HG03457 (cell line): Measurements from ENCODE around the gene KCNQ1OT1.

Experiments
- ATAC-seq: cut with Tn5 transposase; IDR thresholded peaks from one replicate; pipeline ENCODE4 v1.9.1; 2021; ENCODE audit warnings: moderate number of reproducible peaks; ENCODE audit not compliant: unreplicated experiment

KCNQ1OT1 gene

DNA sequence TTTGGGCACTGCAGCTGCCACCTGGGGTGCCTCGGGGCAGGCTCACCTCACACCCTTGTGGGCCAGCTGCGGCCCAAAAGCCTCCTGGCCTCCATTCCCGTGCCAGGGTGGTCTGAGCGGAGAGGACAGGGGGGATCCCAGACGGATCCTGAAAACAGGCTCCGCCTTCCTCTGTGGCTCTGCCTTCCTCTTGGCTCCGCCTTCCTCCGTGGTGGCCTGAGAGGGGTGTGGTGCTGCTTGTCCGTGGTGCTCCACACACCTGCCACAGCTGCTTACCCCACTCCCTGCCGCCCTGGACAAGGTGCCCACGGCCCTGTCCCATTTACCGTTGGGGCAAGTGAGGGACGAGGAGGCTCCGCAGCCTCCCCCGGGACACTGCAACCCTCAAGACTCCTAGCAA is 23.2 kb upstream of the KCNQ1OT1 start:
- no peak for ATAC-seq

DNA sequence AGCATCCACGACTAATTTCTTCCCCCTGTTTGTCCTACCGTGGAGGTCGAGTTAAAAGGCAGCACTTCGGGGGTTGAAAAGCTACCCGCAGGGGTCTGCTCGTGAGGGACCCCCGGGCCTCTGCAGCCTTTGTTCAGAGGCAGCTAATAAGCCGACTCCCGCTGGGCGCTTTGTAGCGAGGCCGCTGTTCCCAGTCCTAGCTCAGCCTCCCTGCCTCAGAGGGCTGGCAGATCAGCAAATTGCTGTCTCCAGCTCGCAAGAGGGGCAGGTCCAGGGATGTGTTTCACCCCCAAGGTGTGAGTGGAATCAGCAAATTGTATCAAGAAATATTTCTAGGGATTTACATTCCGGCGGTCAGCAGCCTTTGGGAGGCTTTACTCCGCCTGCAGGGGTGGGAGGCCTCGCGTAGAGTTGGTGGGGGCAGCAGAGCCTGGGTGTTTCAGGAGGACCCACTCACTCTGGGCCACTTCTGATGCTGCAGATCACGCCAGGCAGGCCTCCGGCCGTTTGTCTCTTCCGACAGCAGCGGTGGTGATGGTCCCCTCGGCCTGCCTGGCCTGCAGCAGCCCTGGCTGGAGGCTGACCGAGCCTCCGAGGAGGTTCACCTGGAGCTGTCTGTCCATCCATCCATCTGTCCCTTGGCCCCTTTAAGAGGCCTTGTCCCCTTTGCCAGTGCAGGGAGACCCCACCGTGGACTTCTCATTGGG is 21.6 kb upstream of the KCNQ1OT1 start:
- no peak for ATAC-seq

DNA sequence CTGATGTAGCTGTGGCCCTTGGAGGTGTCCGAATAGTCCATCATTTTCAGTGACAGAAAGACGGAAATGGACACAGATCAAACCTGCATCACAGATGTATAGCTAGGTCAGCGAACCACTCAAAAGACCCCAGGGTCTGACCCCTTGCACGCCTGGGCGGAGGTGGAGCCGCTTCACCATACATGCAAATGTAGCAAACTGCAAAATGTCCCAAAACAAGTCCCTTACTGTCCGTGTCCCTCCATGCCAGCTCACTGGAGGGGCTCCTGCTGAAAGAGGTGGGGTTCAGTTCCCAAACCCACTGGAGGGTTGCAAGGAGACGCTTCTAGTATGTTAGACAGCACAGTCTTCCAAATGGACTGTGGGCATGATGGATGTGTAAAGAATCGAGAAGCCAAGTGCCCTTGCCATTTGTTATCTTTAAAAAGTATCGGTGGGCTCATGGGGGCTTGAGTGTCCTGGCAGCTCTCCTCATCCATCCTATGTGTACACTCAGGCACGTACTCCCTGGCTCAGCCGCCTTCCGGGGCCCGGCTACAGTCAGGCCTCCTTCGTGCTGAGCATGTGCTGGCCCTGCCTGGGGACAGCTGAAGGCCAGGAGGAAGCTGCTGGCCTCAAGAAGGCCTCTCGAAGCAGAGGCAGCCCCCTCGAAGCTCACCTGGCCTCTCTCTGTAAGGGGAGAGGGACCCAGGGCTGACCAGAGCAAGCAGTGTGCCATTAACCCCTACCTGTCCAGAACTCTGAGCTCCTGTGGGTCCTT is 20.2 kb upstream of the KCNQ1OT1 start:
- ATAC-seq: no peak

DNA sequence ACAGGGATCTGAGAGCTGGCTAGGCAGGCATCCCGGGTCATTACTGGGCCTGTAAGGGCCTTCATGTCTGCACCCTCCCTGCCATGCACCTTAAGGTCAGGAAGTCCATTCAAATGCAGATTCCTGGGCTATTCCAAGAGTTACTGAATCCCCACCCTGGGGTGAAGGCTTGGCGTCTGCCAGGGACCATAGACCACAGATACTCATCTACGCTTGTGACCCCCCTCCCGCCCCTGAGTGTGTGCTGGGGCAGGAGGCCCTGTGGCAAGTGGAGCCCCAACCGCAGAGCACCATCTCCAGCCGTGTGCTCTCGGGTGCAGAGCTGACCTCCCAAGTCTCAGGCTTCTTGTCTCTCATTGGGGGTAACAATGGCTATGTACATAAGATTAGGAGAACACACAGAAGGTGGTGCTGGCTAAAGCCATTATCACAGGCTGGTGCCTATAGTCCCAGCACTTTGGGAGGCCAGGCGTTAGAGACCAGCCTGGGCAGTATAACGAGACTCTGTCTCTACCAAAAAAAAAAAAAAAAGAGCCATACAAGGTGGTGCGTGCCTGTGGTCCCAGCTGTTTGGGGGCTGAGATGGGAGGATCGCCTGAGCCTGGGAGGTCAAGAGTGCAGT is 19.1 kb upstream of the KCNQ1OT1 start:
- ATAC-seq: no peak

DNA sequence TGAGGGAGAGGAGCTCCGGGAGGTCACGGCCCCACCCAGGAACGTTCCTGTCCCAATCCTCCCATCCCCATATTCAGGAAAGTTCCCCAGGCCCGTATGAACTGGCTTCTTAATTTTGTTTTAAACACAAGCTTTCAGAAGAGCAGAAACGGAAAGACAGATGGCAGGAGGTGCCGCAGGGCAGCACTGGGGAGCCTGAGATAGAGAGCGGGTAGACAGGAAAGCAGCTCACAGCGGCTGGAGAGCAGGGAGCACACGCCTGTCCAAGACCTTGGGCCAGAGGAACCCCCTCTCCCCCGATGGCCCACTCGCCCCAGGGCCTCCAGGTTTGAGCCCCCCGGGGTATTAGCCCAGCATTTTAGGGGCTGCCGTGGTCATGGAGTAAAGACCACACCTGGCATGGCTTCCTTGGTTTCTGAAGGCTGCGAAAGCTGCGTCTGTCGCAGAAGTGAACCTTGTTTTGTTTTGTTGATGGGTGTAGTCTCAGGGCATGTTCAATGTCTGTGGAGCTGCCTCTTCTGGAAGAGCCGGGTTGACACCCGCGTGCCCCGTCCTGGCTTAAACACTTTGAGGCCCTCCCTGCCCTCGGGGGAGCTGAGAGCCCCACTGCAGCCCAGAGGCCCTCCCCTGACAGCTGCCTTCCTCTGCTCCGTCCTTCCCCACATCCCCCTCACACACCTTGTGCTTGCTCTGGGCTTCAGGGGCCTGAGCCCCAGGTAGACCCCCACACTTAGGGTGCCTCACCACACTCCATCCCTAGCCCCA is 17.9 kb upstream of the KCNQ1OT1 start:
- no peak for ATAC-seq

DNA sequence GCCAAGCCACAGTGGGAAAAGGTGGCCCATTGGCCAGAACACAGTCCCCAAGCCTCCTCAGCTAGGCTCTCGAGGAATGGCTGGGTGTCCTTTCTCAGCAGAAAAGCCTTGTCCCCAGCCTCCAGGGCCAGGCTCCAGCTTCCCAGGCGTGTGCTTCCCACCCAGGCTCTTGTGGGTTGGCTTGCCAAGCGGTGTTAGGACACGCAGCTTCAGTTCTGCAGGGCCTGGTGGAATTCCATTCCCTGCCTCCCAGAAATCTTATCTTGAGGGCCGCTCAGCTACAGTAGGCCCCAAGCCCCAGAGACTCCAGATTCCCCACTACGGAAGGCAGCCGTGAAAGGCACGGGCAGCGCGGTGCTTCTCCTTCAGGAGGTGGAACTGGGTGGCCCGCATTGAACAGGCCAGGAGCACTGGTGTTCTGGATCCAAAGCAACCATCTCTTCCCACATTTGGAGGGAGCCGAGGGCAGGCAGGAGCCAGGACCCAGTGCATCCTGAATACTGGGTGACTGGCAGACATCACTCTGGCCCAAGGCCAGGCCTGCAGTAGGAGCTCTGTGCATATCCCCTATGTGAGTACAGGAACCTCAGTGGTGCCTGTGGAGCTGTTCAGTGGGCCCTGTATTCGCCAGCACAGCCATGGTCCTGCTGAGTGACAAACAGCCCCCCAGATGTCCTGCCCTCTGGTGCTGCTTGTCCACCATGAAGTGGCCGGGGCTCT is 16.7 kb upstream of the KCNQ1OT1 start:
- no peak for ATAC-seq

DNA sequence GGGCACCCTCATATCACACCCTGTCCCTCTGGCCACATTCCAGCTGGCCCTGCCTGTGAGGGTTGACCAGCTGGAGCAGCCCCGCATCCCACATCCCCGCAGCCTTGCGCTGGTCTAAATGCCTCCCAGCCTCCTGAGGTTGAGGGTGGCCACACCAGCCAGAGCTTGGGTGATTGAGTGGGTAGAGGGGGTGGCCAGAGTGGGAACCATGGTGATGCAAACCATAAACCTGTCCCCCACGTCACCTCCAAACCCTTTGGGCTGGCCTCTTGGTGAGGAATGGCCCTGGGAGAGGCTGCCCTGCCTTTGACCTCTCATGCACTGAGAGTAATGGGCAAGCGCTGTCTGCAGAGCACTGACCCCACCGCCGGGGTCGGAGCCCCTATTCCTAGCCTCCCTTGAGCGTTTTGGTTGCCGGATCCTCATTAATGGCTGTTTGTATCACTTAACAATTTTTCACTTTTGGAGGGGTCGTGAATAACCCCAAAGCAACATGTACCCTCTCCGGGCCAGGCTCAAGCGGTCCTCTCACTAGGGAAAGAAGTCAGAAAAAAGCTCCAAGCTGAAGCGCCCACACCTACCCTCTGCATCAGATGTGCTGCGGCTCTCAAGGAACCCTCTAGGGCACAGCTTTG is 16.0 kb upstream of the KCNQ1OT1 start:
- ATAC-seq: no peak

DNA sequence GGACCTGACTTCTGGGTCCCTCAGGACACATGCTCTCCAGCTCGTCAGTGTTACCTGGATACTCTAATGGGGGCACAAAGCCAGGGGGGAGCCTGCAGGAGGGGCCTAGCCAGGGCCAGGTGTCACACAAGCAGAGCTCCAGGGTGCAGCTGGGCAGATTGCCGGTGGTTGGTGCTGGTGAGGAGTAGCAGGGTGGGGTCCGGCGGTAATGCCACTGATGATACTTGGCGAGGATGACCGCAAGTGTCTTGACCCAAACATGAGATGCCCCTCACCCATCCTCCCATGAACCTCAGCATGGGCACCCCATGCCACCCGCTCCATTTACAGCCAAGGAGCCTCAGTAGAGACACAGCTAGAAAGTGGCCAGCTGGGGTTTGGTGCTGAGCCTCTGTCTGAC is 15.1 kb upstream of the KCNQ1OT1 start:
- ATAC-seq: no peak

DNA sequence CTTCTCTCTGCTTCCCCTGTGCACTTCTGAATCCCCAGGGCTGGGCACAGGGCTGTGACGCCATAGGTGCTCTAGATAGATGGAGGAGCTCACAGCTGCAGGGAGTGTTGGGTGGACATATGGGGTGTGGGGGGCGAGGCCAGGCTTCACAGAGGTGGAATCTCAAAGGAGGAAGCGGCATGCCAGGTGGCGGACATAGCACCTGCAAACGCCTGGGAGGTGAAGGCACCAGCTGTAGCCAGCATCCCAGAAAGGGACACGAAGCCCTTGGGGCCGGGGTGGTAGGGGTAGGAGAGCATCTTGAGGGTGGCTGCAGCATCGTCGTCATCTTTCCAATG is 14.6 kb upstream of the KCNQ1OT1 start:
- no peak for ATAC-seq

DNA sequence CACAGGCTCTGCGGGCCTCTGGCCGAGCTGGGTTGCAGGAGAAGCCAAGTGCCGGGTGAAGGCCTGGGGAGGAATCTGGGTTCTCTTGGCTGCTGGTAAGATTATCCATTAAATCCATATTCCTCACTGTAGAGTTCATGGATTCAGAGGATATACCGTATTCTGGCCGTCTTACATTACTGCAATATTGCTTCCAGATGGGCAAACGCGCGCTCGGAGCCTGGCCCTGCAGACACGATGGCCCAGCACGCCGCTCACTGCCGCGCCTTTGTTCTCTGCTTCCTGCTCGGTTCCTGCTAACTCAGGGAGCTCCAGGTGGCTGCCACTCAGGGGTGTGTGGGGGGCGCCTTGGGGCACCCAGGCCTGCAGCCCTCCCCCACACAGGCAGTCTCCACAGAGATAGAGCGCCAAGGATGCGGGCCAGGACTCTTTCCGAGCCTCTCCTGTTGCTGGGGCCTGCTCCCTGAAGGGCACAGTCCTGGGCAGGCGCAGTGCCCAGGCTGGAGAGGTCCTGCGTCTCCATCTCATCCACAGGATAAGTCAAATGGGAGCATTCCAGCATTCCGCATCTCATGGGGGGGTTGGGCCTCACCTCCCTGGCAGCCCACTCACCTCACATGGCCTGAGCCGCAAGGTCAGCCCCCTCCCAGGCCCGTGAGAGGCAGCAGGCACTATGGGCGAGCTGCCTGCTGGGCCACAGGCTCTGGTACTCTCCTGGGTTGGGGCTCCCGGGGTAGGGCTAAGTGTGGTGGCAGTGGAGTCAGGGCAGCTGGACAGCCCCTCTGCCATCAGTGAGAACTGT is 14.1 kb upstream of the KCNQ1OT1 start:
- no peak for ATAC-seq

DNA sequence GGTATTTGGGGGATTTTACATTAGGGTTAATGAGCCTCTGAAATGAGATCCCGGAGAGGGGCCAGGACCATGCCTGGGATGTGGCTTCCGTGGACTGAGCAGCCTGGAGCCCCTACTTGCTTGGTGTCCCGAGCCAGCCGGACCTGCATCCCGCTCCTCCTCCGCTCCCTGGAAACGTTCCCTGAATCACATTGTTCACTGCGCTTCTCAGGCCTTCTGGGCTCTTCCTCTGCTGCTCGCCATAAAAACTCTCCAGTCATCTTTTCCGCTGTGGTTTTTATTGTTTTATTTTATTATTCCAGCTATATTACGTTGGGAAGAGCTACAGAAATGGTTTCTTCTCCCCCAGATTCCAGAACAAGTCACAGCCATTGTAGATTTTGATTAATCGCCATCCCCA is 13.3 kb upstream of the KCNQ1OT1 start:
- ATAC-seq: no peak

DNA sequence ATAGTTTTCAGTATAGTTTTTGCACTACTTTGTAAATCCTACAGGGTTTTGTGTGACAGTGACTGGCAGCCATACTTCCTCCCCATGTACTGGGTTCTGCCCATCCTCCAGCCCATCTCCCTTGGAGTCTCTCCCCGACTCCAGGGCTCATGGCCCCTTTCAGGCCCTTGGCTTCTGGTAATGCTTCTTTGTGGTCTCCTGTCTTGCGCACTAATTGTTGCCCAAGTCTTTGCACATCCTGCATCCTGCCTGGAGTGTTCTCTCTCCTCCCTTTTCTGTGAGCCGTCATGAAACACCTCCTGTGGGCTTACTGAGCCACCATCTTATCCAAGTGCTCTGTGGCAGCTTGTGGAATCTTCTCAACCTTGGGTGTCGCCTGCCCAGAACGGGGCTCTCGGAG is 11.4 kb upstream of the KCNQ1OT1 start:
- ATAC-seq: no peak

DNA sequence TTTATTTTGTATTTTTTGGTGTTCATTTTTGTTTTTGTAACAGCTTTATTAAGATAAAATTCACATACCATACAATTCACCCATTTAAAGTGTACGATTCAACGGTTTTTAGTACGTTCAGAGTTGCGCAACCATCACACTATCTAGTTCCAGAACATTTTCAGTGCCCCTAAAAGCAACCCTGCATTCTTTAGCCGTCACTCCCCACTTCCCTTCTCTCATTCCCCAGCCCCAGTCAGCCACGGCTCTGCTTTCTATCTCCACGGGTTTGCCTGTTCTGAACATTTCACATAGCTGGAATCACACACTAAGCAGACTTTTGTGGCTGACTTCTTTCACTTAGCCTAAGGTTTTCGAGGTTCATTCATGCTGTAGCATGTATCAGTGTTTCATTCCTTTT is 9.6 kb upstream of the KCNQ1OT1 start:
- no peak for ATAC-seq

DNA sequence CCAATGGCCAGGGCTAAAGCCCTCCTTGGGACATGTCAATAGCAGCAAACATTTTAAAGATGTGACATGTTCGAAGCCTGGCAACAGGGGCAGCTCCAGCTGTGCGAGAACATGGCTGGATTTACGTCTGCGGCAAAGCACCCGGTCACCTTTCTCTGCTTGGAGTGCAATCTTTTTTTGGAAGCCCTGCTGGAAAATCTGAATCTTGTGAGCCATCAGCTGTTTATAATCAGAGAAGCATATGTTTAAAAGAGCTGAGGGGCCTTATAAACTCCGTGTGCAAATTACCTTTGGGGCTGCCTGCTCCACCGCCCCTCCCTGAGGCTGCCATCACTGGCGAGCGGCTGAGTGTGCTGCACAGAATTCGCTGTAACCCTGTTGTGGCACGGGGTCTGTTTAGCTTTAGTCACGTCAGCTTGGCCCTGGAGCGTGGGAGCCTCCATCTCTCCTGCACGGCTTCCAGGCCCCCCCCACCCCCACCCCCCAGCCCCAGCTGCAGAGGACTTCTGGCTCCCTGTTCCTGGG is 9.0 kb upstream of the KCNQ1OT1 start:
- no peak for ATAC-seq

DNA sequence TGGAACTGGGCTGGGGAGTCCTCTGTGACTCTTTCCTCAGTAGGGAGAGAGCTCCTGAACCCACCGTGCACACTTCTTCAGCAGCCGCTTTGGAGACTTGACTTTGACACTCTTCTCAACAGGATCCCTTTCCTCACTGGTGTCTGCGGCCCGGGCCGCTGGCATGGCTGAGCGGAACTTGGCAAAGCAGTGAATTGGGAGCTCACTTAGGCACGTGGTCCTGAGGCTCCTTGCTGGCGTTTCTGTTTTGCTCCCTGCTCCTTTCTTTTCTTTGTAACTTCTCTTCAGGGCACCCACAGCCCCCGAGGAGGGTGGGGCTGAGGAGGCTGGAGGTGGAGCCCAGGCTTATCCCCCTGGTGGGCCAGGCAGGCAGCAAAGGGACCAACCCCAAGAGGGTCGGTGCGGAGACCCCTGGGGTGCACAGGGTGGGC is 8.4 kb upstream of the KCNQ1OT1 start:
- no peak for ATAC-seq

DNA sequence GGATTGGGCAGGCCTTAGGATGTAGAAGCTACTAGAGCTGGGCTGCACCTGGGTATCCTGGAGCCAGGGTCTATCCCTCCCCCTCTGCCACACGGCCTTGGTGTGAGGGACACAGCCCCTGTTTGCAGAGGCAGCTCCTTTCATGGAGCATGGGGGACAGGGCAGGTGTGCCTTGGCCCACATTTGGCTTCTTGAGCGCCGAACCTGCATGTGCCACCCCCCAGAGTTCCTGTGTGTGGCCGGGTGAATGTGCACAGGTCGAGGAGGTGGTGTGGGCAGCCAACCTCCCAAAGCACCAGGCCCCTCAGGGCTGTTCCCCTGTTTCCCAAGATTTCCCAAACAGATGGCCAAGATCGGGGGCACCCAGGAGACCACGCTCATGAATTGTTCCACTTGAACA is 7.9 kb upstream of the KCNQ1OT1 start:
- no peak for ATAC-seq

DNA sequence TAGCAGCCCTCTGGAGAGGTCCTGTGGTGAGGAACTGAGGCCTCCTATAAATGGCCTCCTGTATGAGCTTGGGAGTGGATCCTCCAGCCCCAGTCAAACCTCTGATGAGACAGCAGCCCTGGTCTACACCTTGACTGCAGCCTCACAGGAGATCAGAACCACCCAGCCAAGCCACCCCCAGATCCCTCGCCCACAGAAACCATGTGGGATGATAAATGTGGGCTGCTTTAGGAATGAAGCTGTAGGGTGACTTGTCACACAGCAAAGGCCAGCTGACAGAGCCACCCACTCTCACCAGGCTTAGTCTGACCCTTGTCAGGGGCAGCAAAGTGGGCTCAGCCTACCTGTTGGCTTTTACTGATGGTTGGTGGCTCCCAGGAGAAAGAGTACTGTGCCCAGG is 6.5 kb upstream of the KCNQ1OT1 start:
- no peak for ATAC-seq

DNA sequence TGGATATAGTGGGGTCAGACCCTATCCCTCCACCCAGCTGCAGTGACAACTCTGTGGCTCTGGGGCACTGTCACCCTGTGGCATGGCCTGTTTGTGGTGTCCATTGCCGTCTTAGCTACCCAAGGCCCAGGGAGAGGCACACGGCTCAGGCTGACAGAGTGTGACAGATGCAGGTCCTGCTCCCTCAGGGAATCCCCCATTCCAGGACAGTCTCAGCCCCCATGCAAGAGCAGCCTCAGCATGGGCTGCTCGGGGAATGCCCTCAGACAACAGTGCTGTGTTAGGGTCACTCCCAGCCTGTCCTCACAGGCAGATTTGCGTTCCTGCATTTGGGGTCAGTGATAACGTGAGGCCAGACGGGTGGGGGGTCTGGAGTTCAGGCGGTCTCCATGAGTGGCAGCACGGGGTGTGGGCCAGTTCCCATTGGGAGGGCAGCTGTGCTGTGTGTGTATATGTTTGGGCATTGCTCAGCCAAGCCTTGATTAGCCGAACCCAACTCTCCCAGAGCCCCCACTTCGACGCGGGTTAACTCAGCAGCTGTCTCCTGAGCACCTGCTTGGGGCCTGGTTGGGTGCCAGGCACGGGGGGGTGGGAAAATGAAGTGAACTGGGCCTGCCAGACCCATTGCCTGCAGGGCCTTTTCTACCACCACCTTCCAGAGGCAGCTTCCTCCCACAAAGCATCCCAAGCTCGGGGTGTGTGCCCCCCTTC is 5.3 kb upstream of the KCNQ1OT1 start:
- no peak for ATAC-seq

DNA sequence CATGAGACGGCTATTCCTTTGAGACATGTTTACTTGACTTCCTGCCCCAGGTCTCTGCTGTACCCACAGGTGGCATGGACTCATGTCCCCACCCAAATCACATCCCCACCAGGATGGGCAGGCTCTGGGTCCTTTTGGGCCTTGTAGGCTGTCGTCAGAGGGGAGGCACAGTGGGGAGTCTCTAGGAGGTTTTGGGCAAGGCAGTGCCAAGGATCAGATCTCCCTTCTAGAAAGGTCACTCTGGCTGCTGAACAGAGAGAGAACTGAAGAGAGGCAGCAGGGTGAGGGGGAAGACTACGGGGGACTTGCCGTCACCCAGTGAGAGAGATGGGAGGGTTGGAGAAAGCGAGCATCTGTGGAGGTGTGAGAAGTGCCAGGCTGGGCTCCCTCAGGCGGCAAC is 4.6 kb upstream of the KCNQ1OT1 start:
- no peak for ATAC-seq
